GM23248 (cell line): ENCODE data around the gene ITLN1. TPM values are rescaled to one million over a fixed set of nuclear protein-coding genes. Genes with fewer than 3 reads are reported as not detected.
A peak's percentile ranks its signal among the peaks of the same experiment; 100 is the strongest.

ENCODE experiments used
- DNase-seq: peaks from one replicate; pipeline ENCODE4 v3.0.0-alpha.2; 2015
- H2AFZ ChIP-seq: fragments of 200-600 bp; sonication (generic); 2 replicates; pipeline ENCODE4 v1.6.1; 2016; ENCODE audit warnings: antibody characterized with exemption
- H3F3A ChIP-seq: fragments of 200-600 bp; sonication (generic); 2 replicates; pipeline ENCODE4 v1.6.1; 2016; ENCODE audit warnings: mild to moderate bottlenecking, antibody characterized with exemption, mixed run types; ENCODE audit not compliant: insufficient read depth
- H3K27ac ChIP-seq: fragments of 200-600 bp; sonication (generic); 2 replicates; pipeline ENCODE4 v1.5.1; 2016; ENCODE audit warnings: mild to moderate bottlenecking
- H3K27me3 ChIP-seq: fragments of 200-600 bp; sonication (generic); replicated peaks from 2 replicates; pipeline ENCODE4 v1.6.1; 2016; ENCODE audit warnings: mild to moderate bottlenecking; ENCODE audit not compliant: insufficient read depth
- H3K36me3 ChIP-seq: fragments of 200-600 bp; sonication (generic); 2 replicates; pipeline ENCODE4 v1.6.1; 2016; ENCODE audit warnings: low read depth, mild to moderate bottlenecking
- H3K4me1 ChIP-seq: fragments of 200-600 bp; sonication (generic); 2 replicates; pipeline ENCODE4 v1.6.1; 2016; ENCODE audit warnings: mild to moderate bottlenecking; ENCODE audit not compliant: insufficient read depth
- H3K4me2 ChIP-seq: fragments of 200-600 bp; sonication (generic); one replicate; pipeline ENCODE4 v1.6.1; 2016; ENCODE audit warnings: mild to moderate bottlenecking; ENCODE audit not compliant: unreplicated experiment
- H3K4me3 ChIP-seq: fragments of 200-600 bp; sonication (generic); 2 replicates; pipeline ENCODE4 v1.5.1; 2016; ENCODE audit warnings: mild to moderate bottlenecking
- H3K79me2 ChIP-seq: fragments of 200-600 bp; sonication (generic); 2 replicates; pipeline ENCODE4 v1.6.1; 2016; ENCODE audit warnings: mild to moderate bottlenecking; ENCODE audit not compliant: insufficient read depth
- H3K9ac ChIP-seq: fragments of 200-600 bp; sonication (generic); 2 replicates; pipeline ENCODE4 v1.6.1; 2016; ENCODE audit warnings: mild to moderate bottlenecking
- H3K9me2 ChIP-seq: fragments of 200-600 bp; sonication (generic); 2 replicates; pipeline ENCODE4 v1.6.1; 2016; ENCODE audit warnings: mixed run types, mild to moderate bottlenecking, moderate library complexity; ENCODE audit not compliant: insufficient read depth
- H3K9me3 ChIP-seq: fragments of 200-600 bp; sonication (generic); one replicate; pipeline ENCODE4 v1.6.1; 2017; ENCODE audit warnings: low read depth
- H4K20me1 ChIP-seq: fragments of 200-600 bp; sonication (generic); 2 replicates; pipeline ENCODE4 v1.6.0; 2016; ENCODE audit not compliant: insufficient read depth
- EZH2 ChIP-seq: fragments of 200-600 bp; sonication (generic); IDR thresholded peaks from 2 replicates; pipeline ENCODE4 v1.6.1; 2018; ENCODE audit warnings: antibody characterized with exemption, mild to moderate bottlenecking; ENCODE audit not compliant: insufficient read depth, poor library complexity, severe bottlenecking
- EZH2phosphoT487 ChIP-seq: fragments of 200-600 bp; sonication (generic); IDR thresholded peaks from 2 replicates; pipeline ENCODE4 v1.6.1; 2018; ENCODE audit warnings: antibody characterized with exemption, moderate library complexity, mild to moderate bottlenecking, low read depth; ENCODE audit not compliant: insufficient read depth
- WGBS, 2 experiments: methylation state at CpG; one replicate each; pipeline ENCODE4 v1.1.6; 2015 to 2017; ENCODE audit warnings: low lambda C conversion rate in 2 of 2, low coverage in 1 of 2; ENCODE audit errors: missing lambda C conversion rate in 2 of 2; 5-methylcytosine and 5-hydroxymethylcytosine counted together
- in situ Hi-C: fragments of 300-500 bp; cut with MboI; formaldehyde crosslinking; loops from 2 replicates; pipeline ENCODE4 v1.15.0; 2020
- polyA plus RNA-seq: library from polyadenylated mRNA; unstranded; fragments of >200 nt; fragmentation: Nextera tagmentation; extraction: Ambion mirVana; gene quantifications from 2 replicates; pipeline ENCODE4 v1.2.1, GENCODE V29; 2016
- total RNA-seq: library from RNA; depleted of rRNA; stranded (reverse); fragments of >200 nt; shearing (Covaris generic); gene quantifications from 2 replicates; pipeline ENCODE4 v1.2.3, GENCODE V29; 2014

The ITLN1 gene
- total and polyA plus RNA-seq, 2 experiments from 2014 or later: not detected

- no peak within 1 kb of the TSS for H3K4me2 ChIP-seq
- no peaks in the 10 kb centered on the region for H4K20me1 ChIP-seq
- no peaks in the 10 kb centered on the region for H3K9me2 ChIP-seq
- WGBS, 2 experiments: 11% methylated on average over 12 of the region's 12 CpGs
- no peaks in the 10 kb centered on the region for H3F3A ChIP-seq
- H3K27ac ChIP-seq: no peak within 1 kb of the TSS
- H3K79me2 ChIP-seq: no peaks in the 10 kb centered on the region
- no peak within 1 kb of the TSS for H2AFZ ChIP-seq
- no peaks in the 10 kb centered on the region; the same call in 1 of the 2 replicates for H3K27me3 ChIP-seq
- in situ Hi-C loops: no loop called here
- H3K4me1 ChIP-seq: no peaks in the 10 kb centered on the region
- H3K9me3 ChIP-seq: no peaks in the 10 kb centered on the region
- no peak within 1 kb of the TSS for H3K9ac ChIP-seq
- no peaks in the 10 kb centered on the region for H3K36me3 ChIP-seq
- DNase-seq: peak; percentile 19
- TF ChIP-seq EZH2 (no peak), EZH2phosphoT487 (no peak)
- no peak within 1 kb of the TSS for H3K4me3 ChIP-seq
Measured at GRCh38 chr1:160862203-160863060, 22.5 kb downstream of the ITLN1 start, which contains the start of gene CD244. Gene CD244 (minus strand): TSS chr1:160862887. CDS start chr1:160862677, 210 bp downstream.

DNA sequence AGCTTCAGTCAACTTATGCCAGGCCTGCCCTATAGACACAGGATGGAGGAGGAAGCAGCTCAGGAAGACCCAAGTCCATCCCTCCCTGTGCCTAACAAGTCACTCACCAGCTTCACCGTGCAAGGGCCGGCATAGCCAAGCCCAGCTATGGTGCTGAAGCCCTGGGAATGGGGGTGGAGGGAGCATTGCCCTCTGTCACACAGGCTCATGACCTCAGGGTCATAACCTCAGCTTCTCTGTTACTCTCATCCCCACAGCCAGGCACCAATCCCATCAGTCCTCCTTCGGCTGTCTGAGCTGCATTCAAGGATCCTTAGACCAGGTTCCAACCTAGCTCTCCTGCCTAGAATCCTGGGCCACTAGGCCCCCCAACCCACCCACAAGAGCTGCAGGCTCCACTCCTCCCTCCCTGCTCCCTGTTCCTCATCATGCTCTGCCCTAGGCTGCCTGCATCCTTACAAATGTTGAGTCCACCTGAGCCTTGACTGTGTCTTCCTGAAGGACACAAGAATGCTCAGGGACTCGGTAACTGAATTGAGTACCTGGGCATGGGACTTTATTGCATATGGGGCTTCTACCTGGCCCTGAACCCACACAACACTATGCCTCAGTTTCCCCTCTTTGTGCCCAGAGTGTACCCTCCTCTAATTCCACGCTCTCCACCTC, 24.0 kb downstream of the ITLN1 start:
- no peak overlapping the region for H3K4me3 ChIP-seq
- TF ChIP-seq EZH2 (no peak), EZH2phosphoT487 (no peak)
- in situ Hi-C loops: no loop called here
- WGBS, 2 experiments: 26 to 30% methylated on average over 5 of the region's 5 CpGs
- H3K27ac ChIP-seq: no peak overlapping the region
- H3K9me3 ChIP-seq: no peaks in the 10 kb centered on the region
- H3K4me1 ChIP-seq: no peaks in the 10 kb centered on the region
- H3K9me2 ChIP-seq: no peaks in the 10 kb centered on the region
- H3K79me2 ChIP-seq: no peaks in the 10 kb centered on the region
- H3K4me2 ChIP-seq: no peak overlapping the region
- H4K20me1 ChIP-seq: no peaks in the 10 kb centered on the region
- H3F3A ChIP-seq: no peaks in the 10 kb centered on the region
- H3K36me3 ChIP-seq: no peaks in the 10 kb centered on the region
- no peak for DNase-seq
- no peaks in the 10 kb centered on the region for H3K27me3 ChIP-seq
- no peak overlapping the region for H3K9ac ChIP-seq
- no peak overlapping the region for H2AFZ ChIP-seq

DNA sequence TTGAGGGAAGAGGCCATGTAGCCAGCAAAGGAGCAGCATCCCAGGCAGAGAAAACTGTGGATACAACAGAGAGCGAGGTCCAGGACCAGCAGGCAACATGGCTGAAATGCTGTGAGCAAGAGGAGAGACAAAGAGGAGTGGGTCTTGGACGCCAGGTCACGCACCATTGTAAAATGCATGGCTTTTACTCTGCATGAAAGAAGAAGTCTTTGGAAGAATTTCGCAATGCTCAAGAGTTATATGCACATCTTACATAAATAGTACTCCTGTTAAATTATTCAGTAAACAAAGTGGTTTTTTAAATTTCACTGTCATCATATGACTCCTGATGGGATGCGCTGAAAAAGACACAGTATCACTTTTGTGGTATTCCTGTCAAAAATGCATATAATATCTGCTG, 25.8 kb downstream of the ITLN1 start:
- Histone ChIP-seq H3K4me1 (no peaks in the 10 kb centered on the region), H3K9ac (no peak overlapping the region), H3K27me3 (no peaks in the 10 kb centered on the region), H3K79me2 (no peaks in the 10 kb centered on the region), H3K36me3 (no peaks in the 10 kb centered on the region), H3K4me3 (no peak overlapping the region), H3K9me2 (no peaks in the 10 kb centered on the region), H3K27ac (no peak overlapping the region), H3K4me2 (no peak overlapping the region), H2AFZ (no peak overlapping the region), H4K20me1 (no peaks in the 10 kb centered on the region), H3F3A (no peaks in the 10 kb centered on the region), H3K9me3 (no peaks in the 10 kb centered on the region)
- in situ Hi-C loops: no loop called here
- TF ChIP-seq EZH2 (no peak), EZH2phosphoT487 (no peak)
- 29 to 31% methylated on average over 5 of the region's 5 CpGs for WGBS, 2 experiments
- DNase-seq: no peak

DNA sequence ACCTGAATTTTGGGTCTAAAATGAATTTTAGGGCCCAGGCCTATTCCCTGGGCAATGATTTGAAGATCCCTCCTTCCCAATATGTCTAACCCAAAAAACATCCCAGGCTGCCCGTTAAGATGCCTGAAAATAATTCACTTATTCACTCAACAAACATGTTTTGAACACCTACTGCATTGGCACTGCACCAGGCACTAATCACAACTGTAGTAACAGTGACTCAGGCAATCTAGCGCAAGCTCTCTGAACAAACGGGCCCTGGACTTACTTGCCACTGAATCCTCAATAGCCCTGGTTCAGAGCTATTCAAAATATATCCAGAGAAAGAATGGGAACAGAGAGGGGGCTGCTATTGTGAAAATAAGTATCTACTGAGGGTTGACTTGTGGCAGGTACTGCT, 26.5 kb downstream of the ITLN1 start:
- Histone ChIP-seq H2AFZ (no peak overlapping the region), H3K27ac (no peak overlapping the region), H3K27me3 (no peaks in the 10 kb centered on the region), H3K9me2 (no peaks in the 10 kb centered on the region), H3K4me3 (no peak overlapping the region), H3K9ac (no peak overlapping the region), H4K20me1 (no peaks in the 10 kb centered on the region), H3K36me3 (no peaks in the 10 kb centered on the region), H3K79me2 (no peaks in the 10 kb centered on the region), H3K4me1 (no peaks in the 10 kb centered on the region), H3K4me2 (no peak overlapping the region), H3F3A (no peaks in the 10 kb centered on the region), H3K9me3 (no peaks in the 10 kb centered on the region)
- DNase-seq: no peak
- no peak for TF ChIP-seq EZH2
- no peak for TF ChIP-seq EZH2phosphoT487
- WGBS, 2 experiments: 12 to 23% methylated on average over 3 of the region's 3 CpGs
- in situ Hi-C loops: no loop called here
